Measurements from ENCODE around the gene UBN2. TPM values are rescaled to one million over a fixed set of nuclear protein-coding genes. Genes with fewer than 3 reads are reported as not detected.

UBN2 gene
- total RNA-seq, 4 donors from 2014 or later: 11.6 to 20.2 (median 13.8) TPM

GRCh38 chr7:139192014-139192706 lies 38.9 kb upstream of the UBN2 start:
- TF ChIP-seq CTCF (IDR thresholded peaks at IDR 0.05; ENCODE audit: low read depth): no peak

- no peak for TF ChIP-seq CTCF (IDR thresholded peaks at IDR 0.05; ENCODE audit: low read depth)
Measured at GRCh38 chr7:139200382-139200781, 30.7 kb upstream of the UBN2 start.

- no peak for TF ChIP-seq CTCF (IDR thresholded peaks at IDR 0.05; ENCODE audit: low read depth)
Measured at GRCh38 chr7:139203992-139204391, 27.0 kb upstream of the UBN2 start.

- no peak for TF ChIP-seq CTCF (IDR thresholded peaks at IDR 0.05; ENCODE audit: low read depth)
Measured at GRCh38 chr7:139205843-139206242, 25.2 kb upstream of the UBN2 start.

- TF ChIP-seq CTCF (IDR thresholded peaks at IDR 0.05; ENCODE audit: low read depth): no peak
Measured at GRCh38 chr7:139212133-139212532, 18.9 kb upstream of the UBN2 start.

- TF ChIP-seq CTCF (IDR thresholded peaks at IDR 0.05; ENCODE audit: low read depth): no peak
Measured at GRCh38 chr7:139218173-139218572, 12.9 kb upstream of the UBN2 start.

GRCh38 chr7:139224219-139224618 lies 6.8 kb upstream of the UBN2 start:
- no peak for TF ChIP-seq CTCF (IDR thresholded peaks at IDR 0.05; ENCODE audit: low read depth)

All from subcutaneous adipose tissue (tissue), 4 donors.